Measurements from ENCODE around the gene WIPF1.

Gene WIPF1

DNA sequence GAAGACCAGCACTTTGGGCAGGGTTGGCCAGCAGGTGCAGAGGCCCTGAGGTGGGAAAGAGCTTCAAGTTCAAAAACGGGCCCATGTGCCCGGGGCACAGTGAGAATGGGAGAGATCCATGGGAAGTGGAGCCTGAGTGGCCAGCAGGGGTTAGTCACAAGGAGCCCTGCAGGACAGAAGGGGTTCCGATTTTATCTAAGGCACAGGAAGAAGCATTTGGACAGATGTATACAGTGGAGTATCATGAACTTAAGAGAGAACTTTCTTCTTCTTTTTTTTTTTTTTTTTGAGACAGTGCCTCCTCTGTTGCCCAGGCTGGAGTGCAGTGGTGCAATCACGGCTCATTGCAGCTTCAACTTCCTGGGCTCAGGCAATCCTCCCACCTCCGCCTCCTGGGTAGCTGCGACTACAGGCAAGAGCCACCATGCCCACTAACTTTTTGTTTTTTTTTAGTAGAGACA, 24.0 kb downstream of the WIPF1 start:
- H3K4me3 ChIP-seq (ENCODE audit: control insufficient read depth, low read depth, low read length), result no peak overlapping the region
- TF ChIP-seq, protein P1, sequence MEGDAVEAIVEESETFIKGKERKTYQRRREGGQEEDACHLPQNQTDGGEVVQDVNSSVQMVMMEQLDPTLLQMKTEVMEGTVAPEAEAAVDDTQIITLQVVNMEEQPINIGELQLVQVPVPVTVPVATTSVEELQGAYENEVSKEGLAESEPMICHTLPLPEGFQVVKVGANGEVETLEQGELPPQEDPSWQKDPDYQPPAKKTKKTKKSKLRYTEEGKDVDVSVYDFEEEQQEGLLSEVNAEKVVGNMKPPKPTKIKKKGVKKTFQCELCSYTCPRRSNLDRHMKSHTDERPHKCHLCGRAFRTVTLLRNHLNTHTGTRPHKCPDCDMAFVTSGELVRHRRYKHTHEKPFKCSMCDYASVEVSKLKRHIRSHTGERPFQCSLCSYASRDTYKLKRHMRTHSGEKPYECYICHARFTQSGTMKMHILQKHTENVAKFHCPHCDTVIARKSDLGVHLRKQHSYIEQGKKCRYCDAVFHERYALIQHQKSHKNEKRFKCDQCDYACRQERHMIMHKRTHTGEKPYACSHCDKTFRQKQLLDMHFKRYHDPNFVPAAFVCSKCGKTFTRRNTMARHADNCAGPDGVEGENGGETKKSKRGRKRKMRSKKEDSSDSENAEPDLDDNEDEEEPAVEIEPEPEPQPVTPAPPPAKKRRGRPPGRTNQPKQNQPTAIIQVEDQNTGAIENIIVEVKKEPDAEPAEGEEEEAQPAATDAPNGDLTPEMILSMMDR (conservative IDR thresholded peaks at IDR 0.05; ENCODE audit: control insufficient read depth, insufficient read depth, low read depth, low read length), result no peak
- no peak for DNase-seq (ENCODE audit: low read depth)

DNA sequence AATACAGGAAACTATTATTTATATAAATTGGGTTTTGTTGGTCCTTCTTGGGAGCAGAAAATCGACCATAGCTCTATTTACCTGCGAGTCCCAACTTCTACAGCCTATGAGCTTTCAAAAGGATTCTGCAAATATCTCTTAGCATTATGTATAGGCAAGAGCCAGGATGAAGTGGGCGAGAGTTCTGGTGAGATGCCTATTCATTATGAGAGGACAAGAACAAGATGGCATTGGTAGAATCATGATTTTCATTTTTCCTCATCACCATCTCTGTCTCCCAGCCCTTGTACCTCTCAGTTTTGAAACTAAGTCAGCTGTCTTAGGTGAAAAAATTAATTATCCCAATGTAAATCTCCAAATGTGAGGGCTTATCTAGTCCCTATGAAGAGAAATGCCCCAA, 25.0 kb downstream of the WIPF1 start:
- H3K4me3 ChIP-seq (ENCODE audit: control insufficient read depth, low read depth, low read length), result no peak overlapping the region
- DNase-seq (ENCODE audit: low read depth), result no peak
- TF ChIP-seq, protein P1 (conservative IDR thresholded peaks at IDR 0.05; ENCODE audit: control insufficient read depth, insufficient read depth, low read depth, low read length), result no peak

DNA sequence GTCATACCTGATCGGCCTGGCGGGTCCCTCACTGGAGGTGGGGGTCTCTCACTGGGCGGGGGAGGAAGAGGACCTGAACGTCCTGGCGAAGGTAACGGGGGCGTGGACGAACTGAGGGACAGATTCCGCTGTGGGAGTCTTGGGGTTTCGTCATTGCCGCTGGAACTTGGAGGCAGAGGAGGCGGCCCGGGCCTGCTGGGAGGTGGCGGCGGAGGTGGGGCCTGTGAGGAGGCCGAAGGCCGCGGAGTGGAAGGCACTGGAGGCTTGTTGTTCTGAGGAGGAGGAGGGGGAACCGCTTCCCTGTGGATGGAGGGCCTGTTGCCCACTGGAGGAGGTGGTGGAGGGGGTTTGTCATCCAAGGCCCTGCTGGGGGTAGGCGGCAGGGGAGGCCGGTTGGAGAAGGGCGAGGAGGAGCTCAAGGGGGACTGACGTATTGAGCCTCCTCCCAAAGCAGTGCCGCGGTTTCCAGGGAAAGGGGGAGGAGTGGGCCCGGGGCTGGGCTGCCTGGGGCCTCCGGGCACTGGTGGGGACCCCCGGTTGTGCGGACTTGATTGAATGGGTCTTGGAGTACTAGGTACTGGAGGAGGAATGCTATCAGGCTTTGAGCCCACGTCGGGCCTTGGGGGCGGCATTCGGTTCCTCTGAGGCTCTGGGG, 25.8 kb downstream of the WIPF1 start:
- DNase-seq (ENCODE audit: low read depth), result no peak
- TF ChIP-seq, protein P1 (conservative IDR thresholded peaks at IDR 0.05; ENCODE audit: control insufficient read depth, insufficient read depth, low read depth, low read length), result no peak
- H3K4me3 ChIP-seq (ENCODE audit: control insufficient read depth, low read depth, low read length), result no peak overlapping the region

DNA sequence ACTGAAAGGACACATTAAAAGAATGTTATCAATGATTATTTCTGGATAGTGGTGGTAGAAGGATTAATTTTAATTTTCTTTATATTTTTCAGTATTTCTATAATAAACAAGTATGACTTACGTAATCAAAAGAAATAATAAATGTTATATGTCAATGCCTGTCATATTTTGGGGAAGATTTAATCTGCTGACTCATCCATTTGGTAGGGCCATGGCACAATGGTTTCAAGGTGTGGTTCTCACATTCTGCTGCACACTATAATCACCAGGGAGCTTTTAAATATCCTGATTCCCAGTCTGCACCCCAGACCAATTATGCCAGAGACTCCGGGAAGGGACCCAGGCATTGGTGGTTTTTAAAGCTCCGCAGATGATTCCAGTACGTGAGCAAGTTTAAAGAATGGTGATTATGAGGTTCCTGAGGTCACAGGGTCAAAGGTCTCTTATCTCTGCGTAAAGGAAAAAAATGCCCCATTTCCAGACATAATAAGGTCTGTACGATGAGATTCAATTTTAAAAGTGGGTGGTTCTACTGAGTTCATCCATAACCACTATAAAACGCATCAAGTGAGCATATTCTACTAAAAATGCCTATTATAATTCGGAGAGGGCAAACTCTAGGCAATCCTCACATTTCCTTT, 27.2 kb downstream of the WIPF1 start:
- TF ChIP-seq, protein P1 (conservative IDR thresholded peaks at IDR 0.05; ENCODE audit: control insufficient read depth, insufficient read depth, low read depth, low read length), result no peak
- no peak for DNase-seq (ENCODE audit: low read depth)
- no peak overlapping the region for H3K4me3 ChIP-seq (ENCODE audit: control insufficient read depth, low read depth, low read length)

DNA sequence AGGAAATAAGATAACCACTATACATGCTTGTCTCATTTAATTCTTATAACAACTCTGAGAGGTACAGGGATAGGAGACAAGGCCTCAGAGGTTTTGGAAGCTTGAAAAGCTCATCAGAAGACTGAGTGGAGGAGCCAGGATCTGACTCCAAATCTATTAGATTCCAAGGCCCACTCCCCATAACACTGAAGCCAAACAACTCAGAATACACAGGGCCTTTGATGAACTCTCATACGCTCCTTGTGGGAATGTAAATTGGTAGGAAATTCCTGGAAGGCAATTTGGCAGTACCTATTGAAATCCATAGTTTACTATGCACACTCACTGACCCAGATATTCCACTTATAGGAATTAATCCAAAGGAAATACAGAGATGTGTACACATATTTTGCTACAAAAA, 27.9 kb downstream of the WIPF1 start:
- H3K4me3 ChIP-seq (ENCODE audit: control insufficient read depth, low read depth, low read length), result no peak overlapping the region
- TF ChIP-seq, protein P1 (conservative IDR thresholded peaks at IDR 0.05; ENCODE audit: control insufficient read depth, insufficient read depth, low read depth, low read length), result no peak
- no peak for DNase-seq (ENCODE audit: low read depth)

DNA sequence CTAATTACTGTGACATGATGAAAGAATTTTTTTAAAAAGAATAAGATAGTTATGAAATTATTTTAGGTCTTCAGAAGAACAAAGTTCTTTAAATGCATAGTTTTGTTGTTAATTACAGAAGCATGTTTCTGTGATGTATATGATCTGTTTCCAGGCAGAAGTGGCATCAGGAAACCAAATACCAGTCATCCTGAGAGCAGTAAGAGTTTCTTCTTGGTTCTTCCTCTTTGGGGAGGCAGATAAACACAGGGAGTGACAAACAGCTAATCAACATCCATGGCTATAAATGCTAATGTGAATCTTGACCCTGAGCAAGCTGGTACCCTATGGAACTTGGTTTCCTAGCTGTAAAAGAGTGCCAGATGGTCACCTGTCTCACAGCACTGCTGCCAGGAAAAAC, 29.2 kb downstream of the WIPF1 start:
- DNase-seq (ENCODE audit: low read depth), result no peak
- TF ChIP-seq, protein P1 (conservative IDR thresholded peaks at IDR 0.05; ENCODE audit: control insufficient read depth, insufficient read depth, low read depth, low read length), result no peak

More for the DNA sequence above, 29.2 kb downstream of the WIPF1 start:
- no peak overlapping the region for H3K4me3 ChIP-seq (ENCODE audit: control insufficient read depth, low read depth, low read length)
